Measurements from ENCODE around the gene EIF3I.

The EIF3I gene

GRCh38 chr1:32241001-32241763, 19.0 kb downstream of the EIF3I start:
- peak overlapping the region; percentile 86 for H3K4me3 ChIP-seq (ENCODE audit: low read length)

GRCh38 chr1:32242341-32242851, 20.2 kb downstream of the EIF3I start:
- no peaks in the 10 kb centered on the region for H3K36me3 ChIP-seq (ENCODE audit: control insufficient read depth, low read depth, low read length)
- H3K27me3 ChIP-seq (ENCODE audit: control insufficient read depth, insufficient read depth, low read length), result no peaks in the 10 kb centered on the region
- H3K4me1 ChIP-seq (ENCODE audit: control insufficient read depth, low read depth, low read length), result peaks cover 9% of the 10 kb centered on the region
- no peak overlapping the region for H3K27ac ChIP-seq (ENCODE audit: low read length)
- no peak overlapping the region for H3K9ac ChIP-seq (ENCODE audit: low read length)
- H3K4me3 ChIP-seq (ENCODE audit: low read length), result no peak overlapping the region
- H3K9me3 ChIP-seq (ENCODE audit: control insufficient read depth, low read depth, low read length), result no peaks in the 10 kb centered on the region

More at GRCh38 chr1:32241001-32241763, 19.0 kb downstream of the EIF3I start:
- peaks cover 9% of the 10 kb centered on the region for H3K4me1 ChIP-seq (ENCODE audit: control insufficient read depth, low read depth, low read length)
- H3K36me3 ChIP-seq (ENCODE audit: control insufficient read depth, low read depth, low read length), result no peaks in the 10 kb centered on the region
- no peaks in the 10 kb centered on the region for H3K9me3 ChIP-seq (ENCODE audit: control insufficient read depth, low read depth, low read length)
- H3K9ac ChIP-seq (ENCODE audit: low read length), result peak overlapping the region; percentile 88
- no peak overlapping the region for H3K27ac ChIP-seq (ENCODE audit: low read length)
- no peaks in the 10 kb centered on the region for H3K27me3 ChIP-seq (ENCODE audit: control insufficient read depth, insufficient read depth, low read length)

GRCh38 chr1:32246888-32247273, 24.7 kb downstream of the EIF3I start, which contains the start of gene FAM167B:
TSS of gene FAM167B (plus strand) at chr1:32247222. CDS start at chr1:32247422, 200 bp downstream.
- no peak within 1 kb of the TSS for H3K4me3 ChIP-seq (ENCODE audit: low read length)
- H3K27ac ChIP-seq (ENCODE audit: low read length), result no peak within 1 kb of the TSS

GRCh38 chr1:32247452-32247851, 25.2 kb downstream of the EIF3I start:
- H3K4me1 ChIP-seq (ENCODE audit: control insufficient read depth, low read depth, low read length), result peaks cover 3% of the 10 kb centered on the region
- H3K9ac ChIP-seq (ENCODE audit: low read length), result no peak overlapping the region
- H3K9me3 ChIP-seq (ENCODE audit: control insufficient read depth, low read depth, low read length), result no peaks in the 10 kb centered on the region
- no peak overlapping the region for H3K27ac ChIP-seq (ENCODE audit: low read length)
- H3K27me3 ChIP-seq (ENCODE audit: control insufficient read depth, insufficient read depth, low read length), result no peaks in the 10 kb centered on the region
- no peak overlapping the region for H3K4me3 ChIP-seq (ENCODE audit: low read length)
- no peaks in the 10 kb centered on the region for H3K36me3 ChIP-seq (ENCODE audit: control insufficient read depth, low read depth, low read length)

More at GRCh38 chr1:32246888-32247273, 24.7 kb downstream of the EIF3I start, which contains the start of gene FAM167B:
- Histone ChIP-seq H3K27me3 (ENCODE audit: control insufficient read depth, insufficient read depth, low read length) (no peaks in the 10 kb centered on the region), H3K36me3 (ENCODE audit: control insufficient read depth, low read depth, low read length) (no peaks in the 10 kb centered on the region), H3K9me3 (ENCODE audit: control insufficient read depth, low read depth, low read length) (no peaks in the 10 kb centered on the region), H3K4me1 (ENCODE audit: control insufficient read depth, low read depth, low read length) (peaks cover 3% of the 10 kb centered on the region), H3K9ac (ENCODE audit: low read length) (no peak within 1 kb of the TSS)

GRCh38 chr1:32247983-32248889, 26.0 kb downstream of the EIF3I start:
- H3K4me3 ChIP-seq (ENCODE audit: low read length), result peak overlapping the region; percentile 49
- H3K27me3 ChIP-seq (ENCODE audit: control insufficient read depth, insufficient read depth, low read length), result no peaks in the 10 kb centered on the region
- H3K36me3 ChIP-seq (ENCODE audit: control insufficient read depth, low read depth, low read length), result no peaks in the 10 kb centered on the region
- no peak overlapping the region for H3K27ac ChIP-seq (ENCODE audit: low read length)
- no peak overlapping the region for H3K9ac ChIP-seq (ENCODE audit: low read length)
- no peaks in the 10 kb centered on the region for H3K9me3 ChIP-seq (ENCODE audit: control insufficient read depth, low read depth, low read length)
- no peaks in the 10 kb centered on the region for H3K4me1 ChIP-seq (ENCODE audit: control insufficient read depth, low read depth, low read length)

GRCh38 chr1:32249831-32250525, 27.8 kb downstream of the EIF3I start:
- Histone ChIP-seq H3K4me3 (ENCODE audit: low read length) (no peak overlapping the region), H3K27me3 (ENCODE audit: control insufficient read depth, insufficient read depth, low read length) (no peaks in the 10 kb centered on the region), H3K27ac (ENCODE audit: low read length) (no peak overlapping the region), H3K9ac (ENCODE audit: low read length) (no peak overlapping the region), H3K4me1 (ENCODE audit: control insufficient read depth, low read depth, low read length) (no peaks in the 10 kb centered on the region), H3K36me3 (ENCODE audit: control insufficient read depth, low read depth, low read length) (no peaks in the 10 kb centered on the region), H3K9me3 (ENCODE audit: control insufficient read depth, low read depth, low read length) (no peaks in the 10 kb centered on the region)

GRCh38 chr1:32250893-32251716, 28.9 kb downstream of the EIF3I start, which contains the start of gene LCK:
TSS of gene LCK (plus strand) at chr1:32251265. CDS start at chr1:32274330, 23,065 bp downstream.
- Histone ChIP-seq H3K9ac (ENCODE audit: low read length) (no peak within 1 kb of the TSS), H3K4me3 (ENCODE audit: low read length) (no peak within 1 kb of the TSS), H3K36me3 (ENCODE audit: control insufficient read depth, low read depth, low read length) (no peaks in the 10 kb centered on the region), H3K27ac (ENCODE audit: low read length) (no peak within 1 kb of the TSS), H3K9me3 (ENCODE audit: control insufficient read depth, low read depth, low read length) (no peaks in the 10 kb centered on the region), H3K4me1 (ENCODE audit: control insufficient read depth, low read depth, low read length) (no peaks in the 10 kb centered on the region), H3K27me3 (ENCODE audit: control insufficient read depth, insufficient read depth, low read length) (no peaks in the 10 kb centered on the region)

- Histone ChIP-seq H3K36me3 (ENCODE audit: control insufficient read depth, low read depth, low read length) (no peaks in the 10 kb centered on the region), H3K4me1 (ENCODE audit: control insufficient read depth, low read depth, low read length) (no peaks in the 10 kb centered on the region), H3K4me3 (ENCODE audit: low read length) (no peak overlapping the region), H3K9me3 (ENCODE audit: control insufficient read depth, low read depth, low read length) (no peaks in the 10 kb centered on the region), H3K27me3 (ENCODE audit: control insufficient read depth, insufficient read depth, low read length) (no peaks in the 10 kb centered on the region), H3K27ac (ENCODE audit: low read length) (no peak overlapping the region), H3K9ac (ENCODE audit: low read length) (no peak overlapping the region)
Observed at GRCh38 chr1:32255072-32256071, 33.2 kb downstream of the EIF3I start.

- no peaks in the 10 kb centered on the region for H3K36me3 ChIP-seq (ENCODE audit: control insufficient read depth, low read depth, low read length)
- no peak overlapping the region for H3K4me3 ChIP-seq (ENCODE audit: low read length)
- no peaks in the 10 kb centered on the region for H3K4me1 ChIP-seq (ENCODE audit: control insufficient read depth, low read depth, low read length)
- no peak overlapping the region for H3K9ac ChIP-seq (ENCODE audit: low read length)
- H3K9me3 ChIP-seq (ENCODE audit: control insufficient read depth, low read depth, low read length), result no peaks in the 10 kb centered on the region
- no peaks in the 10 kb centered on the region for H3K27me3 ChIP-seq (ENCODE audit: control insufficient read depth, insufficient read depth, low read length)
- no peak overlapping the region for H3K27ac ChIP-seq (ENCODE audit: low read length)
Observed at GRCh38 chr1:32256473-32257226, 34.4 kb downstream of the EIF3I start.

All from iPS-18a (cell line).